ENCODE measurements around the gene NEK10. TPM values are rescaled to one million over a fixed set of nuclear protein-coding genes. Genes with fewer than 3 reads are reported as not detected.

Gene NEK10
- total and polyA plus RNA-seq, 9 of the 15 experiments (the other 6 are each of a cell fraction or from before 2014, with no cell fraction given), result 0.07 TPM; not detected in 8

- TF ChIP-seq ZBTB40 (IDR thresholded peaks at IDR 0.05) (no peak), ZBTB40 (CRISPR knock-in tag; IDR thresholded peaks at IDR 0.05) (no peak), SPI1 (IDR thresholded peaks at IDR 0.05; ENCODE audit: borderline replicate concordance, low read depth, low read length) (no peak), YBX1 (IDR thresholded peaks at IDR 0.05) (no peak), ADNP (tag; IDR thresholded peaks at IDR 0.05) (no peak), HDGF (IDR thresholded peaks at IDR 0.05) (no peak), CREBBP (IDR thresholded peaks at IDR 0.05; ENCODE audit: low read depth, low read length) (no peak), ZZZ3 (IDR thresholded peaks at IDR 0.05) (no peak)
Observed at GRCh38 chr3:27078246-27078913, 290.8 kb downstream of the NEK10 start (continued).
